T-helper 1 cell treated with Interleukin-12 subunit alpha and Interleukin-12 subunit beta and Interleukin-4 antibody, amounts not matched to agents 30 ng/mL and 1 ng/mL, for 36 hours (primary cell): ENCODE results near the gene PDXDC1. TPM values are rescaled to one million over a fixed set of nuclear protein-coding genes. Genes with fewer than 3 reads are reported as not detected.
"Not testable (repeated sequence)": the region's sequence is repeated elsewhere in the genome, so short reads cannot be mapped to it uniquely, and the experiment has no call there.

Experiments used
- intact Hi-C: fragments of 100-400 bp; cut with micrococcal nuclease; formaldehyde crosslinking; loops from one replicate; pipeline ENCODE4 v1.15.1; 2024
- total RNA-seq: library from RNA; stranded (reverse); gene quantifications from 2 replicates; pipeline ENCODE4 v1.2.3, GENCODE V29; 2022

Gene PDXDC1
- total RNA-seq, 1 donor from 2014 or later: 57.8 TPM

- intact Hi-C loops: not testable (repeated sequence)
Measured at GRCh38 chr16:15154005-15154404, 179.2 kb downstream of the PDXDC1 start.

DNA sequence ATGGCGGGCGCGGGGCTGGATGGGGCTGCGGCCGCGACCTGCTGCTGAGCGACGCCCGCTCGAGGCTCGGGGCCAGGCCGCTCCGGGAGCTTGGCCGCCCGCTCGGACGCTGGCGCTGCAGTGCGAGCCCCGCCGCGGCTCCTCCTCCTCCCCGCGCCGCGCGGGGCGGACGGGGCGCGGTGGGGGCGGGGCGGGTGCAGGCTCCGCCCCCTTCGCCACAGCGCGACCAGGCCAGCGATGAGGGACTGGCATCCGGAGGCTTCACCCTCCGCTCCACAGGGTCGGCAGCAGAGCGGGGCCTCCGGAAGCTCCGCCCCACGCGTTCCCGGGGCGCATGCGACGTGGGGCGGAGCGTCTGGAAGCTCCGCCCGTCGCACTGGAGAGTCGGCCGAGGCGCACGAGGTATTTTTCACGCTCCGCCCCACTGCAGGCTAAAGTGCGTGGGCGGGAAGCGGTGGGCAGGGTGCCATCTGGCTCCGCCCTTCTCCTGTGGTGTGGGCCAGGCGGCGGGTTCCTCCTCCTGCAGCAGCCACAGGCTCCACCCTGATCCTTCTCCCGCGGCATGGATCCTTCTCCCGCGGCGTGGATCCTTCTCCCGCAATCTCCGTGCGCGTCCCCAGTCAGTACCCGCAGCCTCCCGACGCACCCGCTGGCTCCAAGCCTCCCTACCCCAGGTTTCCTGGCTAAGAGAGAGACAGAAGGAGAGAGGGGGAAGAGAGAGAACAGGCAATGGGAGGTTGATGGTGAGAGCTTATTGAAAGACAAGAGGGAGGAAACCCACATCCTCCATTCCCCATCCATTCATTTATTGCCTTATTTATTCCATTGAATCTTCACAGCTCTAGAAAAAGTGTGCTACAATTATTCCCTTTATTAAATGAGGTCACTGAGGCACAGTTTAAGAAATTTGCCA lies 180.1 kb downstream of the PDXDC1 start:
- intact Hi-C loops: not testable (repeated sequence)

GRCh38 chr16:15157644-15158043 lies 182.8 kb downstream of the PDXDC1 start:
- intact Hi-C loops: not testable (repeated sequence)

GRCh38 chr16:15159671-15160070 lies 184.8 kb downstream of the PDXDC1 start:
- intact Hi-C loops: not testable (repeated sequence)

DNA sequence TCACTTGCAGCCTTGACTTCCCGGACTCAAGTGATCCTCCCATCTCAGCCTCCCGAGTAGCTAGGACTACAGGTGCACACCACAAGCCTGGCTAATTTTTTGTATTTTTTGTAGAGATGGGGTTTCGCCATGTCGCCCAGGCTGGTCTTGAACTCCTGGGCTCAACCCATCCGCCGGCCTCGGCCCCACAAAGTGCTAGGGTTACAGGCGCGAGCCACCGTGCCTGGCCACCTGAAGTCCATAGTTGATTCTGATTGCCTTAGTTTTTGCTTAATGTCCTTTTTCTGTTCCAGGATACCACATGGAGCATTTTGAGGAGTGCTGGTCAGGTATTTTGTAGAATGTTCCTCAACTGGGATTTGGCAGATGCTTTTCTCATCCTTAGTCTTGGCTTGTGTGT lies 185.7 kb downstream of the PDXDC1 start:
- intact Hi-C loops: not testable (repeated sequence)

DNA sequence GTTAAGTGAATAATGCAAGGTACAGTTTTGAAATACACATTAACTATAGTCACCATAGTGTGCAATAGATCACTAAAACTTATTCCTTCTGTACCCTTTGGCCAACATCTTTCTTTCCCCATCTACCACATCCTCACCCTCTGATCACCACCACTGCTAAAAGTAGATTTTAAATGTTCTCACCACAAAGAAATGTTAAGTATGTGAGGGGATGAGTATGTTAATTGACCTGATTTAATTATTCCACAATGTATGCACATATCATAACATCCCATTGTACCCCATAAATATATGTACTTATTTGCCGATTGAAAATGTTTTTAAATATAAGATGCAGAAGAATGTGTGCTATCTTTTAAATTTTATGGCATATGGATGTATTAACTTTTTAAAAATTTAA lies 188.2 kb downstream of the PDXDC1 start:
- intact Hi-C loops: not testable (repeated sequence)

DNA sequence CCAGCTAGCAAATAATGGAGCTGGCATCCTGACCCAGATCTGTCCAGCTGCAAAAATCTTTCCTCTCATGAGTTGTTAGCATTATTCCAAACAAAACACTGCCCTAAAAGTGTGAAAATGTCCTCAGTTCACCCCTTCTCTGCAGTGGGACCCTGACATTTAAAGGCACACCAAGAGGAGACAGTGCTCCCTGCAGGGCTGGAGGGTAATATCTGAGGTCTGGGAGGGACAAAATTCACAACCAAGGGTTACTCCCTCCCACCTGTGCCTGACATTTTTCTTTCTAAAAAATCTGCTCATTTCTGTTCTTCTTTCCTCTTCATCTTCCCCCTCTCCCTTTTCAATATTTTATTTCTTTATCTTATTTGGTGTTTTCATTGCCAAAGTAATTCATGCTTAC lies 191.4 kb downstream of the PDXDC1 start:
- intact Hi-C loops: not testable (repeated sequence)

GRCh38 chr16:15168303-15168702 lies 193.5 kb downstream of the PDXDC1 start:
- intact Hi-C loops: not testable (repeated sequence)

- intact Hi-C loops: not testable (repeated sequence)
Measured at GRCh38 chr16:15168953-15169652, 194.3 kb downstream of the PDXDC1 start.

- intact Hi-C loops: not testable (repeated sequence)
Measured at GRCh38 chr16:15179909-15180308, 205.1 kb downstream of the PDXDC1 start.

- intact Hi-C loops: not testable (repeated sequence)
Measured at GRCh38 chr16:15180946-15181345, 206.1 kb downstream of the PDXDC1 start.

- intact Hi-C loops: not testable (repeated sequence)
Measured at GRCh38 chr16:15184000-15184399, 209.2 kb downstream of the PDXDC1 start.

Other genes with a start within 250 kb of the PDXDC1 start
- gene NPIPA2, start 232.5 kb upstream of the PDXDC1 start, total RNA-seq: 2.1 and 5.7 TPM in 2 replicates
- 58.6 and 62.8 TPM in 2 replicates for gene NOMO1, start 141.3 kb upstream of the PDXDC1 start, total RNA-seq
- 94.5 and 101 TPM in 2 replicates for gene NPIPA1, start 37.6 kb upstream of the PDXDC1 start, total RNA-seq
- 32.1 and 32.4 TPM in 2 replicates for gene NTAN1, start 81.0 kb downstream of the PDXDC1 start, total RNA-seq
- 34.1 TPM in 2 replicates for gene RRN3, start 119.2 kb downstream of the PDXDC1 start, total RNA-seq